NOMO-1 treated with dmso at 0.1 percent for 144 hours (cell line): ENCODE results near the gene MKKS.
"Not testable (repeated sequence)": the region's sequence is repeated elsewhere in the genome, so short reads cannot be mapped to it uniquely, and the experiment has no call there.

Experiments used
- DNase-seq: peaks from one replicate; lab custom pipeline; 2025; ENCODE audit not compliant: unreplicated experiment; lab: John Stamatoyannopoulos, UW

Gene MKKS

DNA sequence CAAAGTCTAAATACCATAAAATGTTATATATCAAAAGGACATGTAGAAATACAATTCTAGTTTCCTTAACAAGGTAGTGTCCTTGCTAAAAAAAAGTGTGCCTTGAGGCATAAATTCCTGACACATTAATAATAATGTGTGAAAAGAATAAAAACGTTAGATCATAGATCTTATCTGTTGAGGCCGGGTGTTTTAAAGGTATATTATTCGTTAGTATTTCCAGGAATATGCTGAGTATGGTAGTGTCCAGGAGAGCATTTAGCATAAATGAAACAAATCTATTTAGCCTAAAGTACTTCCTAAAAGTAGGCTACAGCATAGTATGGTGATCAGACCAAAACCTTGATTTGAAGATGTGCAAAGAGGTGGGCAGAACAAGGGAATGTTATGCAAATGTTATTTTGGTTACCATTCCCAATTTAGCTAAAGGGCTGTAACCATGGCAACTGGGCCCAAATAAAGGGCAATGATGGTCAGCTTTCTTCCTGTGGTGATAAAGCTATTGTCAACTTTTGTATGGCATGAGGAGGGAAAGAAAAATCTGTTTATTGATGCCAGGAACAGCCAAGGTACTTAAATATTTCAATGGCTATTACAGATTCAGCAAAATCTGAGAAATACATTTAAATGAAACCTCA is 18.9 kb downstream of the MKKS start:
- no peak for DNase-seq

DNA sequence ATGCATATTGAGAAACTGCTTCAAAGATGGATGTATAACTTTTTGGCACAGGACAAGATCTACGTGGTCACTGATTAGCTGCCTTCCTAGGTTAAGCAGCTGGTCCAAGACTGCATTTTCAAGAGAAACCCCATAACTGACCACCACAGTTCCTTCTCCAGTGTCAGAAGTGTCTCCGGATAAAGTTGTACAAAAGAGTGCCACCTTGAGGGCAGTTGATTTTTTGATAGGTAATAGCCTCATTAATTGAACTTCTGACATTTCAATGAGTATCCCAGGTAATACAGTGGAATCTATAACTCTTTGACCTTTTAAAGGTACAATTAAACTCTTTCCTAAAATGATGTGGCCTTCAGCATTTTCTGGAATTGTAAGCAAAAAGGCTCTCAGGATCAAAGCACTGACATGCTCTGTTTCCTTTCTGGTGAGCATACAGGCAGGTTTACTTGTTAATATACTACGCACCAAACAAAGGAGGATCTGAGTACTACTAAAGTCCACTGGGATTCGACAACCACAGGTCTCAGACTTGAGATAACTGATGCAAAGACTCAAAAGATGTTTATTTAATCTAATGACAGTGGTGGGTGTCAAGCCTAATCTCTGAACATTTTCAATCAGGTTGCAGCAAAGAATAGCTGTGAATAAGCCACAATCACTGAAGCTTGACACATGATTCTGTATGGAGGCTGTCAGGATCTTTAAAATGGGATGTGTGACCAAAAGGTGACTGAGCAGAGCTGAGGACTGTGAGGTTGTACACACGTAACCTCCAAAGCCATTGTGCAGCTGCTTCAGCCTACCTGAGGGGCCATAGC is 21.2 kb downstream of the MKKS start:
- DNase-seq: no peak

DNA sequence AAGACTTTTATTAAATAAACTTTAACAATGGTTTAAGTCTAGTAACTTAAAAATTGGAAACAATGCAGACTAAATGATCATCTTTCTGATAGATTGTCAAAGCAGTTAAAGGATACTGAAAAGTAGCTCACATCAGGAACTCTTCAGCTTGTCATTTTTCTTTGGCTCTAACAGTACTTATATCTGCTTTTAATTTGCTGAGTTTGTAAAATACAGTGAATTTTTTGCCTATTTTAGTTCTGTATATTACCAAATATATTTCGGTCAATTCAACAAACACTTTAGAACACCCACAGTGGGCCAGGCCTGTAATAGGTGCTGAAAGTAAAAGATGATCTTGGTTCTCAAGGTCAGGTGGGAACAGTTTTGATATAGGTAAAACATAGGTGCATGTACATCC is 22.3 kb downstream of the MKKS start:
- DNase-seq: no peak

DNA sequence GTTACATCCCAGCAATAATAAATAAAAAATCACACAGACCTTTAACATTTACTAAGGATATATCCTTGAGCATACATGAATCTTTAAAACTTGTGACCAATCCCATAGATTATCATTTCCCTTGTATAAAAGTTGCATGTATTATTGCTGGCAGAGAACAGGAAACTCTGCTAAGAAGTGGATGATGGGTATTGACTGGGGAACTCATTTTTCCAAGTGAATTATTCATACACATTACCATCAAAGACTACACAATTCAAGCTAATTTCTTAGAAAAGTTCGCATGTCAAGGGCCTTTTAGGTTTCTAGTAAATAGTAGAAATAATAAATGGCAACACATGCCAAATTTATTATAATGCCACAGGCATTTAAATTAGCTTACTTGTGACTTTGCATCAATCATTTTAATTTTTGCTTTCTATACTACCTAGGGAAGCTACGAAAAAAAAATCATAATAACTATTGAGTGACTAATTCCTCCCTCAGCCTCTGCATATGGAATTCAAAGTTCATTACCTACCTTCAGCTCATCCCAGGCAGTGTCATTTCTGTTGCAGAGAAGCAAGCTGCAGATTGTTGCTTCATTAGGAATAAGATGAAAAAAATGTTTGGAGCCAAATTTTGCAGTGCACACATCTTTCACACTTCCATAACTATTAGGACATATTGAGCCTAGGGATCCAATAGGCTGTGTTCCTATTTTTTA is 25.8 kb downstream of the MKKS start:
- no peak for DNase-seq

DNA sequence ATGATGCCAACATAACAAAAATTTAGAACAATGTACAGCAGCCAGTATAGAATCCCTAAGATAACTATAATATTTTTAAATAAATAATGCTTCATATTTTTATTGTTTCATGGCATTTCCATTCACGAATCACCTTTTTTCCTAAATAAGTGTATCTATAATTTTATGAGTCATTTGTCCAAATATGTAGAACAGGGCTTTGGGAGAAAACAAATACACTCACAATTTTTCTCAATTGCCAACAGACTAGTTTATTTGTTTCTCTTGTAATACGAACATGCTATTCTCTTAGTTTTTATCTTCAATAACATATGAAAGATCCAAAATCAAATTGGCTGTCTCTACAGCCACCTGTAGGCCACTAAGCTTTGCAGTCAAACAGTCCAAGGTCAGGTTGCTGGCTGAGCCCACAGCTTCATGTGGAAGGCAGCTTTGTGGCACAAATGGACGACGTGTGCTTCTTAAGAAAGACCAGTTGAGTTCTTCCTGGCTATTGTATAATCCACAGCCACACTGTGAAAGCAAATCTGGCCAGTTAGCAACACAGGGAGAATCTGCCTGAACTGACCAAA is 29.0 kb downstream of the MKKS start:
- DNase-seq: no peak

DNA sequence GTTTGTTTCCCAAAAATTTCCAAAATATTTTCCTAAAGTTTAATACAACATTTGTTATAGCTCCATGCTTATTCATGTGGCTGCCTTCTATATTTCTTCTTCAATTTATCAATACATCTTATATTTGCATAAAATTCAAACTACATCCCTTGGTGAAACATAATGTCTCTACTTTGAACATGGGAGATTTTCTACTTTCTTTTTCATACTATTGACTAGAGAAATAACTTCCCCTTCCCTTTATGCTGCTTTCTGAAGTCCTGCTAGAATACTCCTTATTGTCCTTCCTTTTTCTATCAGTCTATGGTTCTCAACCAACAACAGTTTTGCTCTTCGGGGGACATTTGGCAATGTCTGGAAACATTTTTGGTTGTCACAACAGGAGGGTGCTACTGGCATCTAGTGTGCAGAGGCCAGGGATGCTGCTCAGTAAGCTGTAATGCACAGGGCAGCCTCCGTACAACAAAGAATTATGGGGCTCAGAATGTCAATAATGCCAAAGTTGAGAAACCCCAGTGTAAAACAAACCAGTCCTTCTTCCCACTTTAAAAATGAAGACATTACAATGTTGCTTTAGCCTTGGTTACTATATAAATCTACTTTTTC is 29.9 kb downstream of the MKKS start:
- DNase-seq: no peak

DNA sequence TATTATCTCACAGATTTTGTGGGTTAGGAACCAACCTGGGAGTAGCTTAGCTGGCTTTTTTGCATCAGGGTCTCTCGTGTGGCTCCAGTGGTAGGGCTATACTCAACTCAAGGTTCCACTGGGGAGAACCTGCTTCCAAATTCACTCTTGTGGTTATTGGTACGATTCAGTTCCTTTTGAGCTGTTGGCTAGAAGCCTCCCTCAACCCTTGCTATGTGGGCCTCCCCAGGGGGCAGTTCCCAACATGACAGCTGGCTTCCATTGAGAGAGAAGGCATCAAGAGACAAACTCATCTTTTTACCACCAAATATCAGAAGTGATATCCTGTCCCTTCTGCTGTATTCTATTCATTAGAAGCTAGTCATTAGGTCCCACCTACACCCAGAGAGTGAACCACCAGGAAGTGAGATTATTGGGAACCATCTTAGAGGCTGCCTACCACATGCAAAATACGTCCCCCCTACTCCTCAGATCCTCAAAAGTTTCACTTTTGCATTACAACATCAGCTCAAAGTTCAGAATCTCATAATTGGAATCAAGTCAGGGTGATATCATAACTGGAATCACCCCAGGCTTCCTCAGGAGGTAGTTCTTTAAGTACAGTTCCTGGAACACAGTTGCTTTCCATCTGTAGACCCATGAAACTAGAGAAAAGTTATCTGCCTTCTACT is 30.9 kb downstream of the MKKS start:
- no peak for DNase-seq

DNA sequence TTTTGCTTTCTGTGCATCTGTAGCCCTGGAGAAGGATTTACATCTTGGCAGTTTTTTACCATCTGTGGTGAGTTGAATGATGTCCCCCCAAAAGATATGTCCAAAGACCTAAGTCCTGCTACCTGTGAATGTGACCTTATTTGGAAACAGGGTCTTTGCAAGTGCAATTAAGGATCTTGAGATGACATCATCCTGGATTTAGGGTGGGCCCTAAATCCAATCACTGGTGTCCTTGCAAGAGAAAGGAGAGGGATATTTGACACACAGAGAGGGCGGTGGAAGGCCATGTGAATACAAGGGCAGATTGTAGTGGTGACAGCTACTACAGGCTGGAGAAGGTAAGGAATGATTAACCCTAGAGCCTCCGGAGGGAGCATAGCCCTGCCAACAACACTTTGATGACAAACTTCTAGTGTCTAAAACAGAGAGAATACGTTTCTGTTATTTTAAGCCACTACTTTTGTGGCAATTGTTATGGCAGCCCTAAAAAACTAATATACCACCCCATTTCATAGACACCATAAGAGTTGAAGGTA is 35.1 kb downstream of the MKKS start:
- DNase-seq: no peak

DNA sequence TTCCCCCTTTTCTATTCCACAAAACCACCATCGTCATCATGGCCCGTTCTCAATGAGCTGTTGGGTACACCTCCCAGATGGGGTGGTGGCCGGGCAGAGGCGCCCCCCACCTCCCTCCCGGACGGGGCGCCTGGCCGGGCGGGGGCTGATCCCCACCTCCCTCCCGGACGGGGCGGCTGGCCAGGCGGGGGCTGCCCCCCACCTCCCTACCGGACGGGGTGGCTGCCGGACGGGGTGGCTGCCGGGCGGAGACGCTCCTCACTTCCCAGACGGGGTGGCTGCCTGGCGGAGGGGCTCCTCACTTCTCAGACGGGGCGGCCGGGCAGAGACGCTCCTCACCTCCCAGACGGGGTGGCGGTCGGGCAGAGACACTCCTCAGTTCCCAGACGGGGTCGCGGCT is 39.3 kb downstream of the MKKS start:
- not testable (repeated sequence) for DNase-seq

DNA sequence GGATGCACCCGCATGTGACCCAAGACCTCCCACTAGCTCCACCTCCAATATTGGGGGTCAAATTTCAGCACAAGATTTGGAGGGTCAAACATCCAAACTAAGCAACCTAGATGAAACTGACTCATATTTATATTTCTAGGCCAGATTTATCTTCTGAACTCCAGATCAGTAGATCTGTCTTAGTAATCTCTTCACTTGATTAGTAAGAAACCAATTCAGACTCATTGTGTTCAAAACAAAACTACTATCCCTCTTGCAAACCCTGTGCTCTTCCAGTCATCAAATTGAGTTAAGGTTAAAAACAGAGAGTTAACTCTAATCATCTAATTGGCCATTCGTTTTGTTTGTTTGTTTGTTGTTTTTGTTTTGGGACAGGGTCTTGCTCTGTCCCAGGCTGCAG is 43.3 kb downstream of the MKKS start:
- DNase-seq: no peak

DNA sequence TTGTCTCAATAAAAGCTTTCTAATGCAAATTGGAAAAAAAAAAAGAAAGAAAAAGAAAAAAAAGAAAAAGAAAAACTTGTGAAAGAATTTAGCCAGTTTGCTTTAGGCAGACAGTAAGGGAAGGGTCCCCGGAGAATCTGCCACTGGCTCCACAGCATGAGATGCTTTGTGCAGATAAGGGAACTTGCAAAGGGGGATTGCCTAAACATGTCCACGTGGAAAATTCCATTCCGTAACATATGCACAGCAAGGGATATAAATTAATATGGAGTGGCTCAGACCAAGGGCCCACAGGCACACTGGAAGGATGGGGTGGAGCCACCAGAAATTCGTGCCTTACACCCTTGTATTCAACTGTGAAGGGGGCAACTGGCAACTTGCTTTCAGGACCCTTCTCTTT is 45.4 kb downstream of the MKKS start:
- no peak for DNase-seq

DNA sequence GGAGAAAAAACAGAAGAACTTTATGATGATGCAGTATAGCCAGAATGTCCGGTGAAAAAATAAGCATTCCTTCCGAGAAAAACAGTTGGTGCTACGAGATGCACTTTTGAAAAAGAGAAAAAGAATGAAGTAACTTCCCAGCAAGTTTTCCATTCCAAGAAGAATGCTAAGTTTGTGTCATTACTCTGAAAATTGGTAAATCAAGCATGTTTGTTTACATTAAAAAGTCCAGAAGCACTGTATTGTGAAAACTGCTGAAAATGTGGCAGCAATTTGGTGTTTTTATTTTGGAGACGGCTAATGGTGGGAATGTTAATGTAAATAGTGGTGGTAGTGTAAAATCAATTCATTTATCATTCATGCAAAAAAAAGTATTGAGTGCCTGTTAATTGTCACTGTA is 46.3 kb downstream of the MKKS start:
- DNase-seq: no peak

DNA sequence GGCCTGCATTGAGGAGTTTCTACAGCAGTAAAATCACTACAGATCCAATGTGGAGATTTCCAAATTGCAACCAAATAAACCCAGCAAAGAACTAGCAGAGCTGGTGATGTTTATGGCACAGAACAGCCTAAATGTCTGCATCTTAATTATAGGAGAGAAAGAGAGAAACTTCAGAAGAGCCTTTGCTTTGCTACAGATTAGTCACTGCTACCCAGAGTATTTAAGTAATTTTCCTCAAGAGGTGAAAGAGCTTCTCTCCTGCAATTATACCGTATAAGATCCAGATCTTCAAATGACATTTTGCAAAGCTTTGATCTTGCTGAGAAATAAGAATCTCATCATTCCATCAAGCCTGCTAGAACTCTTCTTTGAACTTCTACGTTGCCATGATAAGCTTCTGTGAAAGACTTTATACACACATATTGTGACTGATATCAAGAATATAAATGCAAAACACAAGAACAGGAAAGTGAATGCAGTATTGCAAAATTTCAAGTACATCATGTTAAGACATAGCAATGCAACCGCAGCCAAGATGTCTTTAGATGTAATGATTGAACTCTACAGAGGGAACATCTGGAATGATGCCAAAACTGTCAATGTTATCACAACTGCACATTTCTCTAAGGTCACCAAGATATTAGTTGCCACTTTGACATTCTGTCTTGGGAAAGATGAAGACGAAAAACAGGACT is 48.0 kb downstream of the MKKS start:
- no peak for DNase-seq

DNA sequence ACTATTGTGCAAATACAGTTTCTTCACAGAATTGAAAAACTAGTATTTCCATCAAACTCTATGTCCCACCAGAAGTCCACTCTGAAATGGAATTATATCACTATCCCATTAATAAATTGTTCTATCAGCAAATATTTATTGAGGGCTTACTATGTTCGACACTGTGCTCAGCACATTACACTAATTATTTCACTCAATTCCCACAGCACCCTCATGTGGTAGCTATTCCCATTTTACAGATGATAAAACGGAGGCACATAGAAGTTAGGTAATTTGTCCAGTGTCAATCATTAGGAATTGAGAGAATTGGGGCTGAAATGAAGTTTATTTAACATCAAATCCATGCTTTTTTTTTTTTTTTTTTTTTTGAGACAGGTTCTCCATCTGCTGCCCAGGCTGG is 52.5 kb downstream of the MKKS start:
- no peak for DNase-seq

DNA sequence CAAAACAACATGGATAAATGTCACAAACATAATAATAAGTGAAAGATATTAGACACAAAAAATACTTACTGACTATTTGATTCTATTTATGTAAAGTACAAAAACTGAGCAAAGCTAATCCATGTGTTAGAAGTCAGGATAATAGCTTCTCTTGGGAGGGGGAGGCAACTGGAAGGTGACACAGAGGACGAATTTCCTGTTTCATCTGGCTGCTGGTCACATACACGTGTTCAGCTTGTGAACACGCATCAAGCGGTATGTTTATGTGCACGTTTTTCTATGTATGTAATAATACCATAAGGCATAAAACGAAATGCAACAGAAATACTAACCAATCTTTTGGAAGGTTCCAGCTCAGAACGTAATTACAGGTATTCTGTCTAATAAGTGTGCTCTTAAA is 54.3 kb downstream of the MKKS start:
- DNase-seq: no peak

DNA sequence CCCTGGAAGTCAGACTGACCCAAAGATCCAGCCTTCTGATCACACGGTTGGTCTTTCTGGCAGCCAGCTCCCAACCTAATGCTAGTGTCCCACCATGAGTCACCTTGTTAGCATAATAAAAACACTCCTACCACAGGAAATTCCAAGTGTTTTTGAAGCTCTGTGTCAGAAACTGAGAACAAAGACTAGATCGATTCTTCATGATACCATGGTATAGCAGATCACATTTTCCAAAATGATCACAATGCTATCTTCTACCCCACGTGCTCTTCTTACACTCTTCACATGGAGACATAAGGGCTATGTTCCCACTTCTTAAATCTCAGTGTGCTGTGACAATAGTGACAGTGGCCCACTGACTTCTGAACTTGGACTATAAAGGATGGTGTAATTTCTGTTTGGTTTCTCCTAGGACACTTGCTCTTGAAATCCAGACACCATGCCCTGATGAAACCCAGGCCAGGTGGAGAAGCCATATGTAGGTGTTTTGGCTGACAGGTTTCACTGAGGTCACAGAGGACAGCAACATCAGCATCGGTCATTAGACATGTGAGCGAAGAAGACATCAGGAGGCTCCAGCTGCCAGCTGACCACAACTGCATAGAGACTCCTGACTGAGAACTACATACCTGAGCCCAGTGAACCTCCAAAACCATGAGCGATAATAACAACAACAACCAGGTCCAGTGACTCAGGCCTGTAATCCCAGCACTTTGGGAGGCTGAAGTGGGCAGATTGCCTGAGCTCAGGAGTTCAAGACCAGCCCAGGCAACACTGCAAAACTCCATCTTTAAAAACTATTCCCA is 57.5 kb downstream of the MKKS start:
- no peak for DNase-seq

DNA sequence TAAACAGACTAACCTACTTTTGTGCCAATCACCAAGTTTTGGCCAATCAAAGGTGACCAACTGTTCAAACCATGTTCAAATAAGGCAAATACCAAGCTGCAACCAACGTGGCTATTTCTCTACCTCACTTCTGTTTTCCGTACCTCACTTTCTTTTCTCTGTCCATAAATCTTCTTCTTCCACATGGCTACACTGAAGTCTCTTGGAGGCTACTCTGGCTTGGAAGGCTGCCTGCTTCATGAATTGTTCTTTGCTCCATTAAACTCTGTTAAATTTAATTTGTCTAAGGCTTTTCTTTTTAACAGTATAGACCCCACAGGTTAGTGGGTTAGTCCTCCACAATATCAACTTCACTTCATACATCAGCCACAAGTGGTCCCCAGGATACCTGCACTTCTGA is 58.8 kb downstream of the MKKS start:
- DNase-seq: no peak

DNA sequence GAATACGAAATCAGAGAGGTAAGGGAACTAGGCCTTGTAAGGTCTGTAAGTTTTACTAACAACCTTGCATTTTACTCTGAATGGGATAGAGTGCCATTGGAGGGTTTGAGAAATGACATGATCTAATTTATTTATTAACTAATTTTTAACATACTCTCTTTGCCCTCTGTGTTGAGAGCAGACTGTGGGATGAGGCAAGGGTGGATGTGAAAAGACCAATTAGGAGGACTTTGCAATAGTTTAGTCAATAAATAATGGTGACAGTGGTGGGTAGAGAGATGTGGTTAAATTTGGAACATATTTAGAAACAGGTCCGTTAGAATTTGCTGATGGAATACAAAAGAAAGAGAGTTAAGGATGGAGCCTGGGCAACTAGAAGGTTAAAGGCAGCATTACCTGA is 60.0 kb downstream of the MKKS start:
- DNase-seq: no peak

DNA sequence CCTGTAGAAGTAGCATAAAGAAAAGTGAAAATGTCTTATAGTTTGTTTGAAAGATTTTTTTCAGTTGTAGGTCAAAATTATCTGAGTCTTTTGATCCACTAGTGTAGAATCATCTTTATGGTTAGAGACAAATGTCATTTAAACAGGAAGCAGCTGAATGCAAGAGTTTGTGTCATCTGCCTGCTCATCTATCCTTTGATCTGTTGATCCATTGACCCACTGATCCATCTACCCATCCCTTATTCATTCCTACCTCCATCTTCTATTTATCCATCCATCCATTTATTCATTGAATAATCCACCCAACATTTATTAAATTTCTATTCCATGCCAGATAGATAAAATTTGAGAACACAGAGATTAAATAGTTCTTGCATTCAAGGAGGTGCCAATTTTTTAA is 62.6 kb downstream of the MKKS start:
- no peak for DNase-seq
